K562 (cell line): ENCODE measurements around the gene LSS. TPM values are rescaled to one million over a fixed set of nuclear protein-coding genes. Genes with fewer than 3 reads are reported as not detected.

ENCODE experiments used
- ATAC-seq: fragments of 200-7000 bp; cut with Tn5 transposase; 3 replicates; pipeline ENCODE4 v1.9.1; 2020; ENCODE audit warnings: moderate library complexity
- BruUV-seq: library from RNA; stranded (reverse); fragments of 400-500 nt; replicated peaks from 2 replicates; lab custom pipeline; 2021; lab: Mats Ljungman, UMichigan
- CTCF ChIA-PET: fragments of 300-600 bp; formaldehyde crosslinking; extraction: SDS; loops from one replicate; lab custom pipeline; 2021; ENCODE audit warnings: low intra/inter-chr PET ratio; lab: Yijun Ruan, JAX
- POLR2A ChIA-PET: fragments of 300-600, 350-650 bp; sonication (Branson Sonifier 250); formaldehyde crosslinking; extraction: SDS; loops from one replicate; lab custom pipeline; 2021; ENCODE audit warnings: antibody characterized with exemption, inconsistent platforms; lab: Yijun Ruan, JAX
- DNase-seq, 4 experiments: peaks; one replicate each; pipeline versions ENCODE4 v3.0.0 to v3.0.0-alpha.2; 2011 to 2018; ENCODE audit warnings: low spot score in 3 of 4, mixed read lengths in 3 of 4; ENCODE audit errors: extremely low read depth in 1 of 4
- FAIRE-seq: peaks from 2 replicates; lab custom pipeline; 2011; peaks lifted over from hg19 to GRCh38; lab: Jason Lieb, UNC
- H2AFZ ChIP-seq: 2 replicates; pipeline ENCODE4 v1.6.0; 2011; ENCODE audit warnings: low read depth, low read length, control low read depth, inconsistent platforms
- H3K27ac ChIP-seq: fragments of 200-600 bp; 3 replicates; pipeline ENCODE4 v1.8.0; 2011; ENCODE audit warnings: low read depth, mild to moderate bottlenecking, control low read depth, inconsistent platforms, low read length, moderate library complexity, mixed read lengths; ENCODE audit errors: extremely low read depth
- H3K27me3 ChIP-seq, 2 experiments: fragments of 300-600 bp in 1 of 2; 2 replicates in 1 of 2; 3 replicates in 1 of 2; pipeline versions ENCODE4 v1.6.0 to v1.8.0; 2011; ENCODE audit warnings: inconsistent platforms in 2 of 2, low read length in 2 of 2, mild to moderate bottlenecking in 1 of 2, mixed read lengths in 1 of 2, moderate library complexity in 1 of 2; ENCODE audit not compliant: control insufficient read depth in 2 of 2, insufficient read depth in 2 of 2
- H3K36me3 ChIP-seq: fragments of 300-600 bp; 3 replicates; pipeline ENCODE4 v1.8.0; 2011; ENCODE audit warnings: mild to moderate bottlenecking, low read length, inconsistent platforms; ENCODE audit not compliant: control insufficient read depth, insufficient read depth
- H3K4me1 ChIP-seq, 2 experiments: fragments of 200-600 bp in 1 of 2; replicated peaks in 1 of 2; 2 replicates in 1 of 2; 3 replicates in 1 of 2; pipeline versions ENCODE4 v1.5.1 to v1.8.0; 2011; ENCODE audit warnings: inconsistent platforms in 2 of 2, low read length in 2 of 2, mild to moderate bottlenecking in 1 of 2, mixed read lengths in 1 of 2, moderate library complexity in 1 of 2; ENCODE audit not compliant: control insufficient read depth in 2 of 2, insufficient read depth in 2 of 2
- H3K4me2 ChIP-seq: 2 replicates; pipeline ENCODE4 v1.6.1; 2011; ENCODE audit warnings: low read length, control low read depth, inconsistent platforms, mixed read lengths; ENCODE audit not compliant: insufficient read depth
- H3K4me3 ChIP-seq: fragments of 200-600 bp; sonication (generic), shearing (Covaris generic); 2 replicates; pipeline ENCODE4 v1.5.1; 2016; ENCODE audit warnings: control low read depth, inconsistent platforms
- H3K79me2 ChIP-seq: fragments of 200-600 bp; 3 replicates; pipeline ENCODE4 v1.8.0; 2011; ENCODE audit warnings: low read length, inconsistent platforms; ENCODE audit not compliant: control insufficient read depth, insufficient read depth
- H3K9ac ChIP-seq, 2 experiments: 2 replicates each; pipeline versions ENCODE4 v1.6.0 to v1.6.1; 2011; ENCODE audit warnings: low read depth in 2 of 2, low read length in 2 of 2, control low read depth in 1 of 2, inconsistent platforms in 1 of 2, mild to moderate bottlenecking in 1 of 2, mixed read lengths in 1 of 2; ENCODE audit not compliant: insufficient read depth in 1 of 2
- H3K9me1 ChIP-seq: one replicate; pipeline ENCODE4 v1.6.0; 2011; ENCODE audit warnings: inconsistent platforms, mild to moderate bottlenecking, low read length, moderate library complexity; ENCODE audit not compliant: control insufficient read depth, insufficient read depth
- H3K9me3 ChIP-seq: replicated peaks from 2 replicates; pipeline ENCODE4 v1.5.1; 2011; ENCODE audit warnings: low read depth, low read length, inconsistent platforms; ENCODE audit not compliant: control insufficient read depth, insufficient read depth
- H4K20me1 ChIP-seq: replicated peaks from 2 replicates; pipeline ENCODE4 v1.6.1; 2011; ENCODE audit warnings: low read length, inconsistent platforms, mixed read lengths; ENCODE audit not compliant: control insufficient read depth, insufficient read depth
- CTCF ChIP-seq, 3 experiments: IDR thresholded peaks in 2 of 3; conservative IDR thresholded peaks in 1 of 3; 2 replicates each; pipeline ENCODE4 v1.5.1; 2011 to 2012; ENCODE audit warnings: low read length in 3 of 3, mild to moderate bottlenecking in 3 of 3, control low read depth in 2 of 3, improper control_type of control experiment in 1 of 3, inconsistent platforms in 1 of 3, low read depth in 1 of 3, mixed read lengths in 1 of 3, moderate library complexity in 1 of 3; ENCODE audit not compliant: insufficient read depth in 2 of 3
- MITF ChIP-seq: IDR thresholded peaks from 2 replicates; pipeline ENCODE4 v1.6.1; 2014; ENCODE audit warnings: antibody characterized with exemption
- POLR2G ChIP-seq: fragments of 200-400 bp; formaldehyde crosslinking; IDR thresholded peaks from 2 replicates; pipeline ENCODE4 v1.6.1; 2017; ENCODE audit warnings: low read depth, mild to moderate bottlenecking, antibody characterized with exemption, low read length, moderate library complexity
- RAD21 ChIP-seq, 2 experiments: fragments of 250-450 bp in 1 of 2; fragments of 450-650 bp in 1 of 2; sonication (Bioruptor Pico) in 1 of 2; formaldehyde crosslinking in 1 of 2; IDR thresholded peaks in 1 of 2; conservative IDR thresholded peaks in 1 of 2; 2 replicates each; pipeline versions ENCODE4 v1.4.0 to v1.8.0; 2020 to 2022; ENCODE audit warnings: mild to moderate bottlenecking in 2 of 2, moderate library complexity in 1 of 2
- RBFOX2 ChIP-seq: fragments of 200-400 bp; formaldehyde crosslinking; IDR thresholded peaks from 2 replicates; pipeline ENCODE4 v1.6.1; 2017; ENCODE audit warnings: low read depth, mild to moderate bottlenecking, low read length, moderate library complexity
- REST ChIP-seq, 2 experiments: fragments of 450-650 bp; formaldehyde crosslinking in 1 of 2; IDR thresholded peaks; 2 replicates each; pipeline versions ENCODE4 v1.4.0 to v1.6.1; 2014 to 2020; ENCODE audit warnings: mild to moderate bottlenecking in 2 of 2, borderline replicate concordance in 1 of 2, low read depth in 1 of 2
- ZNF668 ChIP-seq: fragments of 250-450 bp; sonication (Bioruptor Pico); IDR thresholded peaks from 2 replicates; pipeline ENCODE4 v1.8.0; 2022; ENCODE audit warnings: mild to moderate bottlenecking, inconsistent platforms
- WGBS: fragments of 100-300 bp; shearing (Covaris generic); methylation state at CpG from one replicate; pipeline ENCODE4 v1.1.6; 2016; ENCODE audit warnings: low coverage, mixed read lengths; ENCODE audit not compliant: insufficient coverage; ENCODE audit errors: missing lambda C conversion rate; 5-methylcytosine and 5-hydroxymethylcytosine counted together
- in situ Hi-C: fragments of 300-500 bp; cut with MboI; formaldehyde crosslinking; loops from 4 replicates; pipeline ENCODE4 v1.15.0; 2018; ENCODE audit warnings: inconsistent platforms, mixed read lengths
- intact Hi-C: fragments of 100-400 bp; cut with micrococcal nuclease; formaldehyde crosslinking; loops from 2 replicates; pipeline ENCODE4 v1.14.2; 2022
- polyA plus RNA-seq, 8 experiments: library from polyadenylated mRNA; depleted of rRNA in 4 of 8; stranded (reverse) in 5 of 8; unstranded in 3 of 8; fragments of >200 nt; fragmentation: Nextera tagmentation in 2 of 8; fragmentation: Illumina TruSeq in 1 of 8; extraction: Ambion mirVana in 2 of 8; extraction: Trizol in 1 of 8; gene quantifications; 2 replicates each; pipeline versions ENCODE4 v1.2.1 to v1.2.3, GENCODE V29; 2011 to 2014; ENCODE audit warnings: inconsistent platforms in 1 of 8, missing spikeins in 1 of 8
- total RNA-seq, 7 experiments: library from RNA; depleted of rRNA in 6 of 7; stranded (reverse); fragments of >200 nt in 6 of 7; fragmentation: Illumina TruSeq in 2 of 7; extraction: Trizol in 2 of 7; gene quantifications; 2 replicates each; pipeline versions ENCODE4 v1.2.1 to v1.2.3, GENCODE V29; 2011 to 2021; ENCODE audit warnings: low replicate concordance in 1 of 7

LSS gene
- total and polyA plus RNA-seq, 9 of the 15 experiments (the other 6 are each of a cell fraction or from before 2014, with no cell fraction given): 2.2 to 89.5 (median 37.4) TPM

- intact Hi-C loops: loop anchor here (2.0 kb wide), 1 partner anchor 58 kb away; no protein-coding TSS in a partner anchor
- no peaks in the 10 kb centered on the region for H3K9me3 ChIP-seq
- H4K20me1 ChIP-seq: no peaks in the 10 kb centered on the region
- H3K4me3 ChIP-seq: no peak overlapping the region
- no peak for TF ChIP-seq ZNF668 (CRISPR knock-in tag)
- TF ChIP-seq REST (IDR thresholded peaks at IDR 0.05; ENCODE audit: borderline replicate concordance): peak; percentile 50; the same call in 1 of the 2 replicates
- TF ChIP-seq REST (CRISPR knock-in tag; IDR thresholded peaks at IDR 0.05; ENCODE audit: low read depth): no peak
- TF ChIP-seq RAD21 (CRISPR knock-in tag; conservative IDR thresholded peaks at IDR 0.05 in 1 of 2, IDR thresholded peaks at IDR 0.05 in 1 of 2): peak in 1 of 2 experiments; percentile 48; a peak in 2 of 4 replicates
- TF ChIP-seq CTCF (IDR thresholded peaks at IDR 0.05 in 2 of 3, conservative IDR thresholded peaks at IDR 0.05 in 1 of 3; ENCODE audit: insufficient read depth in 2 of 3, low read depth in 1 of 3, low read length in 3 of 3): peak; percentile 44 to 53 (median 47); a peak in 4 of 6 replicates
- 0 out of 2 replicates have a peak, but pooled peaks have one; percentile 34 for TF ChIP-seq RBFOX2
- TF ChIP-seq MITF: no peak
- TF ChIP-seq POLR2G: peak; percentile 22; the same call in 1 of the 2 replicates
- no TSS peak for BruUV-seq
- no peak overlapping the region for H2AFZ ChIP-seq
- ATAC-seq (peak; percentile 73), DNase-seq (peak in 1 of 4 experiments; percentile 42), FAIRE-seq (no peak)
- ChIA-PET POLR2A (interaction anchor here (0.6 kb wide), 1 partner anchor 39 kb away, joined by 3 read pairs; no protein-coding TSS in a partner anchor), CTCF (interaction anchor here (0.5 kb wide), 1 partner anchor 58 kb away, joined by 3 read pairs; no protein-coding TSS in a partner anchor)
- H3K79me2 ChIP-seq: no peaks in the 10 kb centered on the region
- H3K27me3 ChIP-seq: no peaks in the 10 kb centered on the region
- peak overlapping the region in 1 of 2 experiments; percentile 20; a peak in 1 of 4 replicates for H3K9ac ChIP-seq
- no peak overlapping the region for H3K27ac ChIP-seq
- no peaks in the 10 kb centered on the region for H3K9me1 ChIP-seq
- in situ Hi-C loops: no loop called here
- no peak overlapping the region for H3K4me2 ChIP-seq
- H3K4me1 ChIP-seq: peaks cover 0 to 32% of the 10 kb centered on the region in 2 experiments; a peak in 1 of 5 replicates
- peaks cover 93% of the 10 kb centered on the region; the same call in 2 of the 3 replicates for H3K36me3 ChIP-seq
- 78% methylated on average over 15 of the region's 16 CpGs for WGBS
Observed at GRCh38 chr21:46210378-46211136, 18.0 kb downstream of the LSS start.
